Smooth muscle cell (in vitro differentiated cells): ENCODE results near the gene CD69. TPM values are rescaled to one million over a fixed set of nuclear protein-coding genes. Genes with fewer than 3 reads are reported as not detected.

ENCODE experiments used
- DNase-seq: peaks from one replicate; lab custom pipeline; 2025; ENCODE audit not compliant: unreplicated experiment; lab: John Stamatoyannopoulos, UW
- H2AFZ ChIP-seq: fragments of 200-600 bp; sonication (generic); 2 replicates; pipeline ENCODE4 v1.6.0; 2016; ENCODE audit warnings: antibody characterized with exemption, low read depth, mild to moderate bottlenecking
- H3F3A ChIP-seq: fragments of 200-600 bp; sonication (generic); 2 replicates; pipeline ENCODE4 v1.6.0; 2017; ENCODE audit warnings: antibody characterized with exemption, low read depth
- H3K27ac ChIP-seq: fragments of 200-600 bp; sonication (generic); 2 replicates; pipeline ENCODE4 v1.5.1; 2016; ENCODE audit warnings: low read depth, mild to moderate bottlenecking
- H3K27me3 ChIP-seq: fragments of 200-600 bp; sonication (generic); 2 replicates; pipeline ENCODE4 v1.6.1; 2016; ENCODE audit warnings: low read depth, mild to moderate bottlenecking
- H3K36me3 ChIP-seq: fragments of 200-600 bp; sonication (generic); 2 replicates; pipeline ENCODE4 v1.5.1; 2016; ENCODE audit warnings: low read depth
- H3K4me1 ChIP-seq: fragments of 200-600 bp; sonication (generic); 2 replicates; pipeline ENCODE4 v1.5.1; 2016; ENCODE audit warnings: low read depth
- H3K4me2 ChIP-seq: fragments of 200-600 bp; sonication (generic); 2 replicates; pipeline ENCODE4 v1.6.0; 2016; ENCODE audit warnings: mild to moderate bottlenecking
- H3K4me3 ChIP-seq: fragments of 200-600 bp; sonication (generic); 2 replicates; pipeline ENCODE4 v1.5.1; 2016; ENCODE audit warnings: mild to moderate bottlenecking
- H3K79me2 ChIP-seq: fragments of 200-600 bp; sonication (generic); 2 replicates; pipeline ENCODE4 v1.6.0; 2016; ENCODE audit warnings: low read depth, mild to moderate bottlenecking
- H3K9ac ChIP-seq: fragments of 200-600 bp; sonication (generic); 2 replicates; pipeline ENCODE4 v1.6.0; 2016; ENCODE audit warnings: low read depth
- H3K9me3 ChIP-seq: fragments of 200-600 bp; sonication (generic); replicated peaks from 2 replicates; pipeline ENCODE4 v1.5.1; 2016; ENCODE audit warnings: low read depth
- H4K20me1 ChIP-seq: fragments of 200-600 bp; sonication (generic); 2 replicates; pipeline ENCODE4 v1.6.0; 2016; ENCODE audit warnings: low read depth
- WGBS: methylation state at CpG from one replicate; pipeline ENCODE4 v1.1.7; 2016; ENCODE audit warnings: low lambda C conversion rate; 5-methylcytosine and 5-hydroxymethylcytosine counted together
- polyA plus RNA-seq: library from polyadenylated mRNA; unstranded; fragments of >200 nt; fragmentation: Nextera tagmentation; extraction: Ambion mirVana; gene quantifications from 2 replicates; pipeline ENCODE4 v1.2.1, GENCODE V29; 2016
- total RNA-seq: library from RNA; depleted of rRNA; stranded (reverse); fragments of >200 nt; gene quantifications from 2 replicates; pipeline ENCODE4 v1.2.3, GENCODE V29; 2014
- TF ChIP-seq, protein P1 (sequence below): fragments of 200-600 bp; sonication (generic); IDR thresholded peaks from 2 replicates; pipeline ENCODE4 v1.5.1; 2017; ENCODE audit warnings: borderline replicate concordance, mild to moderate bottlenecking, antibody characterized with exemption; ENCODE audit not compliant: insufficient read depth, poor library complexity, severe bottlenecking

CD69 gene
- 0.13 TPM in 1 of 2 replicates, not detected in the other for total RNA-seq
- not detected in 2 replicates for polyA plus RNA-seq

DNA sequence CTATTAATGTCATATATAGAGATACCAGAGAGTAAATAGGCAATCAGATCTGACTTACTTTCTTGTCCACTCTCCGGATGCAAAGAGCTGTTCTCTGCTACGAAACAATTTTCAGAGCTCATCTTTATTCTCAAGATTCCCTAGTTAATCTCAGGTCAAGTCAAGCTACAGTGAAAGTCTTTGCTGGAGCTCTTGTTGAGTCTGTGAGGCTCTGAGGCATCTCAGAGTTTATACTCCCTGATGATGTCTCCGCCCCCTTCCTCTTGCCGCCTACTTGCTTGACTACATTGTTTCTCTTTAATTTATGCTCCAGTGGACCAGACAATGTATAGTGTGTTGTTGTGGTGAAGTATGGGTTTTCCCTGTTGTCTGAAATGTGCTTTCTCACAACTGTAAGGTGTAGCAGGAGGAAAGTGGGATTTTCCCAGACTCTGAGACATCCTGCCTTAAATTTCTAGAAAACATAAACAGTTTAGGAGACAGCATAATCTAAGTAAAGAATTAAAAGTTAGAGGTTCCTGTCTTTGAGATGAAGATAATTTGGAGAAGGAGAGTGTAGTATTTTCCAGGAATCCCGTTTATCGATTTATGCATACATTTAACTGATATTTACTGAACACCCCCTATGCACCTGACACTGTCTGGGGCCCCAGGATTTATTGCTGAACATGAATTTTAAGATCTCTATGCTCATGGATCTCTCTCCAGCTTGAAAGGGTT, at the start of gene CD69:
CD69 (minus strand) TSS at position 203 of the 720 bp plus-strand sequence; CDS start at position 122, 81 bp downstream.
- TF ChIP-seq, protein P1, sequence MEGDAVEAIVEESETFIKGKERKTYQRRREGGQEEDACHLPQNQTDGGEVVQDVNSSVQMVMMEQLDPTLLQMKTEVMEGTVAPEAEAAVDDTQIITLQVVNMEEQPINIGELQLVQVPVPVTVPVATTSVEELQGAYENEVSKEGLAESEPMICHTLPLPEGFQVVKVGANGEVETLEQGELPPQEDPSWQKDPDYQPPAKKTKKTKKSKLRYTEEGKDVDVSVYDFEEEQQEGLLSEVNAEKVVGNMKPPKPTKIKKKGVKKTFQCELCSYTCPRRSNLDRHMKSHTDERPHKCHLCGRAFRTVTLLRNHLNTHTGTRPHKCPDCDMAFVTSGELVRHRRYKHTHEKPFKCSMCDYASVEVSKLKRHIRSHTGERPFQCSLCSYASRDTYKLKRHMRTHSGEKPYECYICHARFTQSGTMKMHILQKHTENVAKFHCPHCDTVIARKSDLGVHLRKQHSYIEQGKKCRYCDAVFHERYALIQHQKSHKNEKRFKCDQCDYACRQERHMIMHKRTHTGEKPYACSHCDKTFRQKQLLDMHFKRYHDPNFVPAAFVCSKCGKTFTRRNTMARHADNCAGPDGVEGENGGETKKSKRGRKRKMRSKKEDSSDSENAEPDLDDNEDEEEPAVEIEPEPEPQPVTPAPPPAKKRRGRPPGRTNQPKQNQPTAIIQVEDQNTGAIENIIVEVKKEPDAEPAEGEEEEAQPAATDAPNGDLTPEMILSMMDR, result no peak
- Histone ChIP-seq H3K27me3 (no peaks in the 10 kb centered on the region), H3K36me3 (no peaks in the 10 kb centered on the region), H3K27ac (no peak within 1 kb of the TSS), H3K4me1 (peaks cover 10% of the 10 kb centered on the region), H3F3A (no peaks in the 10 kb centered on the region), H3K79me2 (no peaks in the 10 kb centered on the region), H3K4me2 (peak within 1 kb of the TSS; percentile 30), H3K9me3 (no peaks in the 10 kb centered on the region), H4K20me1 (no peaks in the 10 kb centered on the region), H3K9ac (no peak within 1 kb of the TSS), H3K4me3 (no peak within 1 kb of the TSS), H2AFZ (peak within 1 kb of the TSS; percentile 44)
- WGBS, result 83% methylated on average over 6 of the region's 6 CpGs
- no peak for DNase-seq

DNA sequence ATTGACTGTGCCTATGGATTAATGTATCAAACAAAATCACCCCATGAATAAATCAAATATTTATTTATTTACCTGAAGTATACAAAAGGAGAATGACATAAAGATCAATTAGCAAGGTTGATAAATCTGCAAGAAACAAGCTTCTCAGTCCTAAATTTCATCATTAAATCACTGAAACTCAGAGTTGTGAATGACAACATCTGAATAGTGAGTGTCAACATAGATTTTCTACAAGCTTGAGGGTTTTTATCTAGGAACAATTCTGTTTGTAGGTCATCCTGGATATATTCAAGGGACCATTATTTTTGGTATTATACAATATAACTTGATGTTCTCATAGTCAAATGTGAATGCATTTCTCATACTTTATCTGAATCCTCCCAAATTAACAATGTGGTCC, 49.2 kb upstream of the CD69 start:
- no peaks in the 10 kb centered on the region for H3K79me2 ChIP-seq
- H3F3A ChIP-seq, result no peaks in the 10 kb centered on the region
- no peak overlapping the region for H2AFZ ChIP-seq
- H3K9me3 ChIP-seq, result no peaks in the 10 kb centered on the region
- H4K20me1 ChIP-seq, result no peaks in the 10 kb centered on the region
- no peak for DNase-seq
- H3K4me3 ChIP-seq, result no peak overlapping the region
- H3K27ac ChIP-seq, result no peak overlapping the region
- TF ChIP-seq, protein P1, result no peak
- H3K9ac ChIP-seq, result no peak overlapping the region
- no peak overlapping the region for H3K4me2 ChIP-seq
- H3K27me3 ChIP-seq, result no peaks in the 10 kb centered on the region
- no peaks in the 10 kb centered on the region for H3K36me3 ChIP-seq
- H3K4me1 ChIP-seq, result no peaks in the 10 kb centered on the region

DNA sequence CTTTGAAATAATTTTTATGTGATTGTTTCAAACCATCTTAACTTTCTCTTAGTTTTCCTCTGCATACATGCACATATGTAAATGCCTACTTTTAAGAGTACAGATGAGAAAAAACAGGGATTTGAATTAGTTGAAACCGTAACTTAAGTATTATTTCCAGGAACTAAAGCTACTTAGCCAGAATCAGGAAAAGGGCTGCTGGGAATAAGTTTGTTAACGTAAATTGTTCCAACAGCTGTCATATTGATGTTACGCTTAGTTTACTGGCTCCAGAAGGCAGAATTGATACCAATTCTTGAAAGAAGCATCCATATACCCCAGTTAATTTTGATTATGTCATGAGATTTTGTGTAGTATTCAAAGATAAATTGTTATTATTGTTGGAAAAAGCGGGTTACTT, 48.6 kb upstream of the CD69 start:
- no peak for DNase-seq
- TF ChIP-seq, protein P1, result no peak
- Histone ChIP-seq H3K9me3 (no peaks in the 10 kb centered on the region), H3K4me2 (no peak overlapping the region), H3K79me2 (no peaks in the 10 kb centered on the region), H3K4me1 (no peaks in the 10 kb centered on the region), H2AFZ (no peak overlapping the region), H3K9ac (no peak overlapping the region), H3K27me3 (no peaks in the 10 kb centered on the region), H3K36me3 (no peaks in the 10 kb centered on the region), H3K27ac (no peak overlapping the region), H3F3A (no peaks in the 10 kb centered on the region), H3K4me3 (no peak overlapping the region), H4K20me1 (no peaks in the 10 kb centered on the region)
- 86% methylated on average over 4 of the region's 4 CpGs for WGBS

DNA sequence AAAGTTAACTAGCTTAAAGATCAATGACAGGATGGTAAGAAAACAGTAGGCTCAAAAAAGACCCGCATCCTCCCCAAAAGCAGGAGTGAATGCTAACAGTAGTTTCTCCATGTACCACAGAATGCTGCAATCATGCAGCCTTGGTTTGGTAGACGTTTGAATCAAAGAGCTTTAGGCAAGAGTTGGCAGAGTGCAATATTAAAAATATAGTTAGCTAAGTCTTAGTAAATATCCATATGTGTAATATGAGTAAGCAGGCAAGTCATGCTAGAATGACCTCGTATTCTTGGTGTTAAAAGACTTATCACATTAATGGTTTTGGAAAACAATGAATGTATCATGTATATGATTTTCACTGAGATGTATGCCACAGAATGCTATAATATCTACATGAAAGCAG, 47.8 kb upstream of the CD69 start:
- no peak overlapping the region for H2AFZ ChIP-seq
- H4K20me1 ChIP-seq, result no peaks in the 10 kb centered on the region
- H3F3A ChIP-seq, result no peaks in the 10 kb centered on the region
- H3K36me3 ChIP-seq, result no peaks in the 10 kb centered on the region
- no peaks in the 10 kb centered on the region for H3K27me3 ChIP-seq
- H3K4me3 ChIP-seq, result no peak overlapping the region
- H3K9ac ChIP-seq, result no peak overlapping the region
- 84% methylated on average over 3 of the region's 3 CpGs for WGBS
- no peaks in the 10 kb centered on the region for H3K79me2 ChIP-seq
- H3K27ac ChIP-seq, result no peak overlapping the region
- H3K9me3 ChIP-seq, result no peaks in the 10 kb centered on the region
- DNase-seq, result no peak
- TF ChIP-seq, protein P1, result no peak
- H3K4me2 ChIP-seq, result no peak overlapping the region
- no peaks in the 10 kb centered on the region for H3K4me1 ChIP-seq
